Sigmoid colon (tissue), 7 donors: ENCODE data around the gene PTGES2. TPM values are rescaled to one million over a fixed set of nuclear protein-coding genes. Genes with fewer than 3 reads are reported as not detected.

Source experiments
- DNase-seq: peaks from one replicate; pipeline ENCODE4 v3.0.0-alpha.2; 2019
- H3K27ac ChIP-seq, 4 donors: fragments of 200-600 bp; sonication (generic); one replicate each; pipeline ENCODE4 v1.5.1; 2016 to 2019; ENCODE audit warnings: mild to moderate bottlenecking in 1 of 4
- H3K27me3 ChIP-seq, 3 donors: fragments of 200-600 bp; sonication (generic); one replicate each; pipeline ENCODE4 v1.5.1; 2019; ENCODE audit warnings: mild to moderate bottlenecking in 1 of 3
- H3K36me3 ChIP-seq, 4 donors: fragments of 200-600 bp; sonication (generic); one replicate each; pipeline ENCODE4 v1.5.1; 2016 to 2019
- H3K4me1 ChIP-seq, 4 donors: fragments of 200-600 bp; sonication (generic); one replicate each; pipeline ENCODE4 v1.5.1; 2017 to 2019
- H3K4me3 ChIP-seq, 4 donors: fragments of 200-600 bp; sonication (generic); one replicate each; pipeline ENCODE4 v1.5.1; 2017 to 2019; ENCODE audit warnings: mild to moderate bottlenecking in 2 of 4, moderate library complexity in 1 of 4
- H3K9me3 ChIP-seq, 4 donors: fragments of 200-600 bp in 3 of 4; sonication (generic) in 3 of 4; one replicate each; pipeline versions ENCODE4 v1.5.1 to v1.6.1; 2013 to 2019
- EP300 ChIP-seq, 4 donors: sonication (generic); formaldehyde crosslinking; IDR thresholded peaks; one replicate each; pipeline ENCODE4 v1.6.1; 2017; ENCODE audit warnings: antibody characterized with exemption in 4 of 4
- POLR2A ChIP-seq, 2 donors: fragments of 450-650 bp; IDR thresholded peaks; one replicate each; pipeline ENCODE4 v1.6.1; 2016; ENCODE audit warnings: antibody characterized with exemption in 2 of 2, mild to moderate bottlenecking in 2 of 2, moderate library complexity in 2 of 2
- POLR2AphosphoS5 ChIP-seq, 4 donors: sonication (generic); formaldehyde crosslinking; IDR thresholded peaks; one replicate each; pipeline ENCODE4 v1.6.1; 2017; ENCODE audit warnings: antibody characterized with exemption in 4 of 4
- WGBS, 2 donors: extraction: QIAGEN DNeasy Blood & Tissue Kit; methylation state at CpG; one replicate each; pipeline ENCODE4 v1.1.7; 2013; 5-methylcytosine and 5-hydroxymethylcytosine counted together
- intact Hi-C: fragments of 100-400 bp; cut with DNase I; formaldehyde crosslinking; loops from one replicate; pipeline ENCODE4 v1.15.1; 2023
- polyA plus RNA-seq, 3 donors: library from polyadenylated mRNA; stranded (reverse); fragments of 200-250 nt; gene quantifications; one replicate each; pipeline ENCODE4 v1.2.3, GENCODE V29; 2013
- total RNA-seq, 4 donors: library from RNA; depleted of rRNA; stranded (reverse); fragments of >200 nt; gene quantifications; one replicate each; pipeline ENCODE4 v1.1.0, GENCODE V29; 2016
- TF ChIP-seq, protein P1 (sequence below), 4 experiments: fragments of 450-650 bp in 3 of 4; fragments of 200-600 bp in 1 of 4; IDR thresholded peaks; one replicate each; pipeline ENCODE4 v1.5.1; 2016 to 2019; ENCODE audit warnings: antibody characterized with exemption in 4 of 4, mild to moderate bottlenecking in 3 of 4, moderate library complexity in 2 of 4
- donor health status: healthy with polysubstance abuse.
- donor health status: Bipolar disorder and iron deficiency.
- donor health status: healthy.

Gene PTGES2
- total and polyA plus RNA-seq, 7 donors = 56.5 to 119 (median 82.2) TPM

DNA sequence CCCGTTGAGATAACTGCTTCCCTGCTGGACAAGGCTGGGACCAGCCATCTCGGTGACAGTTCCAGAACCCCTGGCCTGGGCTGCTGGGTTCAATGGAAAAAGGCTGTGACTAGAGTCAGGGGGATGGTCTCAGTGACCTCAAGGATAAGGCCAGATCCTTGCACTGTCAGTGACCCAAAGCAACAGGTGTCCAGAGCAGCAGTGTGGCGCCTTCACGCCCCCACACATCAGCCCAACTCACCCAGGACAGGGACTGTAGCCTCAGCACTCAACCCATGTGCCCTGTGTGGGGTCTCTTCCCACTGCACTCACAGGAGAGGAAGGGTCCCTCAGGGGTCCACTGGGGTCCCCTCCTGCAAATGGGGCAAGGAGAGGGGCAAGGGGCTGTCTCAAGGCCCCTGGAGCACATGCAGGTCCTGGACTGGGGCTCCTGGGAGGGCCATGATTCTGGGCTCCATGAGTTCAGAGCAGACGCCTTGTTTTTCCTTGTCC is 21.0 kb upstream of the PTGES2 start:
- WGBS, 2 donors = 78 to 88% methylated on average over 5 of the region's 5 CpGs
- Histone ChIP-seq H3K36me3 (no peaks in the 10 kb centered on the region), H3K9me3 (no peaks in the 10 kb centered on the region), H3K4me1 (peaks cover 0 to 5% (median 0%) of the 10 kb centered on the region in 4 donors), H3K4me3 (no peak overlapping the region), H3K27me3 (no peaks in the 10 kb centered on the region), H3K27ac (no peak overlapping the region)
- intact Hi-C loops = no loop called here
- no peak for TF ChIP-seq EP300 (IDR thresholded peaks at IDR 0.05)
- TF ChIP-seq, protein P1, sequence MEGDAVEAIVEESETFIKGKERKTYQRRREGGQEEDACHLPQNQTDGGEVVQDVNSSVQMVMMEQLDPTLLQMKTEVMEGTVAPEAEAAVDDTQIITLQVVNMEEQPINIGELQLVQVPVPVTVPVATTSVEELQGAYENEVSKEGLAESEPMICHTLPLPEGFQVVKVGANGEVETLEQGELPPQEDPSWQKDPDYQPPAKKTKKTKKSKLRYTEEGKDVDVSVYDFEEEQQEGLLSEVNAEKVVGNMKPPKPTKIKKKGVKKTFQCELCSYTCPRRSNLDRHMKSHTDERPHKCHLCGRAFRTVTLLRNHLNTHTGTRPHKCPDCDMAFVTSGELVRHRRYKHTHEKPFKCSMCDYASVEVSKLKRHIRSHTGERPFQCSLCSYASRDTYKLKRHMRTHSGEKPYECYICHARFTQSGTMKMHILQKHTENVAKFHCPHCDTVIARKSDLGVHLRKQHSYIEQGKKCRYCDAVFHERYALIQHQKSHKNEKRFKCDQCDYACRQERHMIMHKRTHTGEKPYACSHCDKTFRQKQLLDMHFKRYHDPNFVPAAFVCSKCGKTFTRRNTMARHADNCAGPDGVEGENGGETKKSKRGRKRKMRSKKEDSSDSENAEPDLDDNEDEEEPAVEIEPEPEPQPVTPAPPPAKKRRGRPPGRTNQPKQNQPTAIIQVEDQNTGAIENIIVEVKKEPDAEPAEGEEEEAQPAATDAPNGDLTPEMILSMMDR (IDR thresholded peaks at IDR 0.05) = no peak
- no peak for TF ChIP-seq POLR2AphosphoS5 (IDR thresholded peaks at IDR 0.05)
- TF ChIP-seq POLR2A (IDR thresholded peaks at IDR 0.05) = no peak
- no peak for DNase-seq

DNA sequence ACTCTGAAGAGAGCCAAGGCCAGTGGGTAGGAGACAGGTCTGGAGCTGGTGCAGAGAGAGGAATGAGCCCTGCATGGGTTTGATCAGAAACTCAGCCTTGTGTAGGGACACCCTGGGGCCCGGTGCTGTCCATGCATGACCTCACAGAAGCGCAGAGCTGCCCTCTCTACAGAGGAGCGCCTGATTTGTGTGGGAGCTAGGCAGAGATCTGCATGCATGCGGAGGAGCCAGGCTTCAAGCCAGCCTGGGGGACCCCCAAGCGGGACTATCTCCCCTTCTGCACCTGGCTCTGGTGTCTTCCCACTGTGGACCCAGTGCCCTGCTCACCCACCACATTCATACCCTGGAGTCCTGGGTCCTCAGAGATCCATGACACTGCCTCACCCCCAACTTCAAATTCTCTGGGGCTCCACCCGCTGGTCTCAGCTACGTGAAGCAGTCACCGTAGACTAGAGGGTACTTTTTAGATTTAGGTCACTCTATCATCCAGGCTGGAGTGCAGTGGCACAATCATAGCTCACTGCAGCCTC is 19.1 kb upstream of the PTGES2 start:
- DNase-seq = no peak
- H3K4me3 ChIP-seq = no peak overlapping the region

DNA sequence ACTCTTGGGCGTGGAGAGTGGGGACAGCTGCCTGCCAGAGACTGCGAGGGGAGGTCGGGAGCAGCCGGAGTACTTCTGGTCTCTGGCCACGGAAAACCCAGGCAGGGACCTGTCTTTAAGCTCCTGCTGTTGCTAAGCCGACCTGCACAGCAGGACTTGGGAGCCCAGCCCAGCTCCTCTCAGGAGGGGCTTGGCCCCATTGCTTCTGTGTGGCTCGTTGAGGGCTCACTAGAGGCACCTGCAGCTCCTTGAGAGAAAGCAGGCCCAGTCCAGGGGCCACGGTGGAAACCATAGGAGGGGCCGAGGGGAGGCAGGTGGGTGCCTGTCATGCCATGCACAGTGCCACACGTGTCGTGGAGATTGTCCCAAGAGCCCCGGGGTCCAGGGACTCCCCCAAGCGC is 18.4 kb upstream of the PTGES2 start:
- 90 to 93% methylated on average over 13 of the region's 13 CpGs for WGBS, 2 donors
- no peak overlapping the region for H3K4me3 ChIP-seq

More for the DNA sequence above, 19.1 kb upstream of the PTGES2 start:
- WGBS, 2 donors = 89 to 95% methylated on average over 8 of the region's 8 CpGs
- Histone ChIP-seq H3K36me3 (no peaks in the 10 kb centered on the region), H3K27ac (no peak overlapping the region), H3K27me3 (no peaks in the 10 kb centered on the region), H3K9me3 (no peaks in the 10 kb centered on the region), H3K4me1 (peaks cover 0 to 5% (median 0%) of the 10 kb centered on the region in 4 donors)
- intact Hi-C loops = no loop called here
- TF ChIP-seq POLR2AphosphoS5 (IDR thresholded peaks at IDR 0.05) (no peak), POLR2A (IDR thresholded peaks at IDR 0.05) (no peak), EP300 (IDR thresholded peaks at IDR 0.05) (no peak)
- TF ChIP-seq, protein P1 (IDR thresholded peaks at IDR 0.05) = no peak

DNA sequence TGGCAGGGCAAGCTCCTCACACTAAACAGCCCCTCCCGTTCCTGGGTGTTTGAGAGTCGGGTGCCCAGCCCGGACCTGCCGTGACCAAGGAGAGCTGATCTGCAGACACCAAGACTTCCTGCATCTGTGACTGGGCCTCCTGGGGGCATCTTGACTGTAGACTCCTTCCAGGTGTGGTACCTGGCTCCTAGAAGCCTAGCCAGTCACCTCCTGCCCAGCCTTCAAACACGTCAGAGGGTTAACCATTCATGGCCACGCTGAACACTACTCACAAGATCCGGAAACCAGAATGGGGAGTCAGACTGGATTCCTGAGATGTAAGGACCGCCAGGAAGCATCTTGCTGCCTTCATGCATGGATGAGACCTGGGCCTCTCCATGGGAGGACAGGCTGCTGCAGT is 18.0 kb upstream of the PTGES2 start:
- Histone ChIP-seq H3K36me3 (no peaks in the 10 kb centered on the region), H3K4me3 (no peak overlapping the region), H3K9me3 (no peaks in the 10 kb centered on the region), H3K27me3 (no peaks in the 10 kb centered on the region), H3K4me1 (peaks cover 0 to 5% (median 0%) of the 10 kb centered on the region in 4 donors), H3K27ac (no peak overlapping the region)
- 71 to 85% methylated on average over 8 of the region's 8 CpGs for WGBS, 2 donors
- intact Hi-C loops = no loop called here
- TF ChIP-seq POLR2A (IDR thresholded peaks at IDR 0.05) (no peak), POLR2AphosphoS5 (IDR thresholded peaks at IDR 0.05) (no peak), EP300 (IDR thresholded peaks at IDR 0.05) (no peak)
- TF ChIP-seq, protein P1 (IDR thresholded peaks at IDR 0.05) = no peak
- no peak for DNase-seq

More for the DNA sequence above, 18.4 kb upstream of the PTGES2 start:
- Histone ChIP-seq H3K27ac (no peak overlapping the region), H3K4me1 (peaks cover 0 to 5% (median 0%) of the 10 kb centered on the region in 4 donors), H3K27me3 (no peaks in the 10 kb centered on the region), H3K36me3 (no peaks in the 10 kb centered on the region), H3K9me3 (no peaks in the 10 kb centered on the region)
- intact Hi-C loops = no loop called here
- no peak for TF ChIP-seq EP300 (IDR thresholded peaks at IDR 0.05)
- TF ChIP-seq POLR2A (IDR thresholded peaks at IDR 0.05) = no peak
- no peak for TF ChIP-seq POLR2AphosphoS5 (IDR thresholded peaks at IDR 0.05)
- TF ChIP-seq, protein P1 (IDR thresholded peaks at IDR 0.05) = no peak
- DNase-seq = no peak
